Measurements from ENCODE around the gene GNPDA2. TPM values are rescaled to one million over a fixed set of nuclear protein-coding genes. Genes with fewer than 3 reads are reported as not detected.

GNPDA2 gene
- total RNA-seq, 1 experiment from 2014 or later: 16.8 TPM

DNA sequence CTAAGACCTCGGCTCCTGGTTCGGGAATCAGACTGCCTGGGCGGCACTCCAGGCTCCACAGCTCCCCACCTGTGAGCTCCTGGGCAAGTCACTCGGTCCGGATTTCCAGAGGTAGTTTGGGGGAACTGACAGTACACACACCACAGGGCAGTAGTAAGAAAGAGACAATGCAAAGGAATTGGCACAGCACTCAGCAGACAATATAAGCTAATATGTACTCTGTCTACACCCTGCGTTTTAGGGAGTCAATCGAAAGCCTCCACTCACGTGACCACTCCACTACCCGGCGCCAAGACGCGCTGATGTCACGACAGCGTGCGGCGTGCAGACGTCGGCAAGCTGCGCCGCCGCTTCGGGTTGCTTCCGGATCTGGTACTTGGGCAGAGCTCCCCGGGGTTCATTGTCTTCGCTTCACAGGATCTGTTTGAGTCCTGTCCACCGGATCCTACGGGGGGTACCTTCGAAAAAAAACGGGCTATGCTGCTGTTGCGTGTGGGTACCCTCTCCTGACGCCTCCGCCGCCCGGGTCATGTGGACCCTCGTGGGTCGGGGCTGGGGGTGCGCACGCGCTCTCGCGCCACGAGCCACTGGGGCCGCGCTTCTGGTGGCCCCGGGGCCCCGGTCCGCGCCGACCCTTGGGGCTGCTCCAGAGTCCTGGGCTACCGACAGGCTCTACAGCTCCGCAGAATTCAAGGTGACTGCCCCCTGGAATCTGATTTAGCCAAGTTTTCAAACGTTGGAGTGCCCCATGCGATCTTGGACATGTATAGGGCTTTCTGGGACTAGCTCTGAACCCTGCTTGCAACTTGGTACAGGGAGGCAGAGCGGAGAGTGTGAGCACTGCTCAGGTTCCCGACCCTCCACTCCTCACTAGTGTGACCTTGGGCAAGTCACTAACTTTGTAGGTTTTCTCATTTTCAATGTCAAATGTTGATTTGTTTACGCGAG is 48.0 kb downstream of the GNPDA2 start, which contains the start of gene GUF1:
Gene GUF1, plus strand, starts transcription at position 327 of the 948 bp plus-strand sequence. Its CDS starts 203 bp downstream, at position 530.
- ChIA-PET POLR2A (interaction anchor here (0.6 to 4.1 kb wide), 32 partner anchors 9 to 1396 kb away, joined by 3 to 42 read pairs (median 3); partner anchors contain the start of genes GNPDA2 and KCTD8), CTCF (interaction anchor here (0.6 to 1.7 kb wide), 7 partner anchors 9 to 1012 kb away, joined by 3 to 4 read pairs (median 3); partner anchors contain the start of gene YIPF7)
- Mint-ChIP-seq H3K36me3 (ENCODE audit: insufficient read depth, unreplicated experiment) (peaks cover 19% of the 10 kb centered on the region), H3K27me3 (ENCODE audit: insufficient read depth, unreplicated experiment) (no peaks in the 10 kb centered on the region), H3K9me3 (ENCODE audit: unreplicated experiment) (no peaks in the 10 kb centered on the region), H3K4me1 (ENCODE audit: insufficient read depth, unreplicated experiment) (peaks cover 12% of the 10 kb centered on the region), H3K27ac (ENCODE audit: low read depth, unreplicated experiment) (peak within 1 kb of the TSS; percentile 95), H3K4me3 (ENCODE audit: unreplicated experiment) (peak within 1 kb of the TSS; percentile 96)
- intact Hi-C loops (cut with micrococcal nuclease): no loop called here
- peak; percentile 91 for DNase-seq (ENCODE audit: unreplicated experiment)
- TF ChIP-seq CTCF (IDR thresholded peaks at IDR 0.05; ENCODE audit: unreplicated experiment): no peak
- BruUV-seq (replicated peaks): TSS peak; percentile 50

- Mint-ChIP-seq H3K36me3 (ENCODE audit: insufficient read depth, unreplicated experiment) (no peaks in the 10 kb centered on the region), H3K9me3 (ENCODE audit: unreplicated experiment) (no peaks in the 10 kb centered on the region), H3K27me3 (ENCODE audit: insufficient read depth, unreplicated experiment) (no peaks in the 10 kb centered on the region), H3K4me1 (ENCODE audit: insufficient read depth, unreplicated experiment) (no peaks in the 10 kb centered on the region), H3K4me3 (ENCODE audit: unreplicated experiment) (no peak overlapping the region), H3K27ac (ENCODE audit: low read depth, unreplicated experiment) (no peak overlapping the region)
- ChIA-PET POLR2A (no interaction called here), CTCF (no interaction called here)
- intact Hi-C loops (cut with micrococcal nuclease): no loop called here
- TF ChIP-seq CTCF (IDR thresholded peaks at IDR 0.05; ENCODE audit: unreplicated experiment): no peak
- no TSS peak for BruUV-seq (replicated peaks)
- no peak for DNase-seq (ENCODE audit: unreplicated experiment)
Observed at GRCh38 chr4:44675366-44675765, 51.0 kb downstream of the GNPDA2 start.

- intact Hi-C loops (cut with micrococcal nuclease): no loop called here
- H3K36me3 Mint-ChIP-seq (ENCODE audit: insufficient read depth, unreplicated experiment): no peaks in the 10 kb centered on the region
- H3K9me3 Mint-ChIP-seq (ENCODE audit: unreplicated experiment): no peaks in the 10 kb centered on the region
- no peaks in the 10 kb centered on the region for H3K27me3 Mint-ChIP-seq (ENCODE audit: insufficient read depth, unreplicated experiment)
- no peak for DNase-seq (ENCODE audit: unreplicated experiment)
- CTCF ChIA-PET: no interaction called here
- no peaks in the 10 kb centered on the region for H3K4me1 Mint-ChIP-seq (ENCODE audit: insufficient read depth, unreplicated experiment)
- H3K27ac Mint-ChIP-seq (ENCODE audit: low read depth, unreplicated experiment): no peak overlapping the region
- POLR2A ChIA-PET: no interaction called here
- no peak for TF ChIP-seq CTCF (IDR thresholded peaks at IDR 0.05; ENCODE audit: unreplicated experiment)
- no peak overlapping the region for H3K4me3 Mint-ChIP-seq (ENCODE audit: unreplicated experiment)
- no TSS peak for BruUV-seq (replicated peaks)
Observed at GRCh38 chr4:44674471-44674870, 51.9 kb downstream of the GNPDA2 start.

- no peak for TF ChIP-seq CTCF (IDR thresholded peaks at IDR 0.05; ENCODE audit: unreplicated experiment)
- Mint-ChIP-seq H3K9me3 (ENCODE audit: unreplicated experiment) (no peaks in the 10 kb centered on the region), H3K27me3 (ENCODE audit: insufficient read depth, unreplicated experiment) (no peaks in the 10 kb centered on the region), H3K36me3 (ENCODE audit: insufficient read depth, unreplicated experiment) (no peaks in the 10 kb centered on the region), H3K4me1 (ENCODE audit: insufficient read depth, unreplicated experiment) (no peaks in the 10 kb centered on the region), H3K27ac (ENCODE audit: low read depth, unreplicated experiment) (no peak overlapping the region), H3K4me3 (ENCODE audit: unreplicated experiment) (no peak overlapping the region)
- POLR2A ChIA-PET: no interaction called here
- DNase-seq (ENCODE audit: unreplicated experiment): no peak
- CTCF ChIA-PET: no interaction called here
- intact Hi-C loops (cut with micrococcal nuclease): no loop called here
- BruUV-seq (replicated peaks): no TSS peak
Observed at GRCh38 chr4:44671636-44672035, 54.7 kb downstream of the GNPDA2 start.
